H1 (cell line): ENCODE measurements around the gene GPR157. TPM values are rescaled to one million over a fixed set of nuclear protein-coding genes. Genes with fewer than 3 reads are reported as not detected.

ENCODE experiments used
- CTCF ChIA-PET: fragments of 300-600 bp; sonication (Branson Sonifier 250); formaldehyde crosslinking; loops from one replicate; lab custom pipeline; 2021; ENCODE audit not compliant: partially characterized antibody; lab: Charles Lee
- POLR2A ChIA-PET: fragments of 300-600 bp; sonication (Branson Sonifier 250); formaldehyde crosslinking; loops from one replicate; lab custom pipeline; 2021; ENCODE audit warnings: inconsistent platforms; ENCODE audit not compliant: partially characterized antibody; lab: Charles Lee
- DNase-seq, 2 experiments: peaks; one replicate each; pipeline versions ENCODE4 v3.0.0 to v3.0.0-alpha.2; 2010 to 2022; ENCODE audit warnings: low spot score in 2 of 2, low read depth in 1 of 2, mixed read lengths in 1 of 2
- FAIRE-seq: peaks from 2 replicates; lab custom pipeline; 2011; peaks lifted over from hg19 to GRCh38; lab: Jason Lieb, UNC
- H2AFZ ChIP-seq: 2 replicates; pipeline ENCODE4 v1.8.1; 2012; ENCODE audit warnings: low read length, inconsistent platforms
- H2AK5ac ChIP-seq: 2 replicates; pipeline ENCODE4 v1.6.1; 2013; ENCODE audit warnings: low read depth, low read length
- H2BK120ac ChIP-seq: replicated peaks from 2 replicates; pipeline ENCODE3; 2013; ENCODE audit warnings: low read depth, low read length, inconsistent platforms
- H2BK12ac ChIP-seq: 2 replicates; pipeline ENCODE4 v1.6.1; 2013; ENCODE audit warnings: low read depth, low read length
- H2BK15ac ChIP-seq: 2 replicates; pipeline ENCODE4 v1.6.1; 2013; ENCODE audit warnings: low read length
- H2BK20ac ChIP-seq: 2 replicates; pipeline ENCODE4 v1.6.1; 2013; ENCODE audit warnings: low read length
- H2BK5ac ChIP-seq: 2 replicates; pipeline ENCODE4 v1.6.1; 2013; ENCODE audit warnings: low read depth, low read length
- H3K14ac ChIP-seq: 2 replicates; pipeline ENCODE4 v1.6.1; 2013; ENCODE audit warnings: inconsistent platforms; ENCODE audit not compliant: insufficient read length
- H3K18ac ChIP-seq: 2 replicates; pipeline ENCODE4 v1.6.1; 2013; ENCODE audit warnings: low read length; ENCODE audit errors: extremely low read depth
- H3K23ac ChIP-seq: 2 replicates; pipeline ENCODE4 v1.6.1; 2013; ENCODE audit warnings: inconsistent platforms; ENCODE audit not compliant: insufficient read length
- H3K23me2 ChIP-seq: 2 replicates; pipeline ENCODE4 v1.6.1; 2013; ENCODE audit warnings: low read depth, low read length
- H3K27ac ChIP-seq: 2 replicates; pipeline ENCODE4 v1.6.1; 2011; ENCODE audit warnings: low read depth, low read length, inconsistent platforms
- H3K27me3 ChIP-seq, 4 experiments: replicated peaks in 1 of 4; 1 replicate in 1 of 4; 2 replicates in 3 of 4; pipeline versions ENCODE4 v1.6.1 to v1.8.1; 2011 to 2013; ENCODE audit warnings: low read length in 3 of 4, mild to moderate bottlenecking in 3 of 4, inconsistent platforms in 2 of 4, mixed read lengths in 2 of 4, moderate library complexity in 1 of 4; ENCODE audit not compliant: control insufficient read depth in 3 of 4, insufficient read depth in 3 of 4; ENCODE audit errors: extremely low read depth in 1 of 4
- H3K36me3 ChIP-seq, 4 experiments: 2 replicates each; pipeline versions ENCODE4 v1.6.1 to v1.8.1; 2011 to 2013; ENCODE audit warnings: mild to moderate bottlenecking in 4 of 4, low read length in 3 of 4, moderate library complexity in 2 of 4, control low read depth in 1 of 4, inconsistent platforms in 1 of 4; ENCODE audit not compliant: insufficient read depth in 4 of 4, control insufficient read depth in 2 of 4
- H3K4ac ChIP-seq: replicated peaks from 2 replicates; pipeline ENCODE3; 2013; ENCODE audit warnings: low read length, low read depth, mixed read lengths, inconsistent platforms; ENCODE audit not compliant: insufficient read length
- H3K4me1 ChIP-seq, 4 experiments: replicated peaks in 1 of 4; 1 replicate in 1 of 4; 2 replicates in 3 of 4; pipeline versions ENCODE4 v1.6.1 to v1.8.1; 2011 to 2013; ENCODE audit warnings: low read length in 3 of 4, inconsistent platforms in 2 of 4, mixed read lengths in 1 of 4; ENCODE audit not compliant: insufficient read depth in 4 of 4, control insufficient read depth in 3 of 4
- H3K4me2 ChIP-seq, 2 experiments: 2 replicates each; pipeline versions ENCODE4 v1.6.1 to v1.8.1; 2011 to 2013; ENCODE audit warnings: low read depth in 2 of 2, low read length in 2 of 2, control low read depth in 1 of 2, inconsistent platforms in 1 of 2, mild to moderate bottlenecking in 1 of 2; ENCODE audit not compliant: insufficient read depth in 1 of 2
- H3K4me3 ChIP-seq, 4 experiments: fragments of 200-600, 300-600 bp in 1 of 4; sonication (generic), shearing (Covaris generic), sonication (Bioruptor Twin) in 1 of 4; 2 replicates each; pipeline versions ENCODE4 v1.5.1 to v1.8.1; 2011 to 2016; ENCODE audit warnings: low read length in 4 of 4, low read depth in 3 of 4, control low read depth in 2 of 4, inconsistent platforms in 2 of 4, mild to moderate bottlenecking in 2 of 4, mixed read lengths in 1 of 4, moderate library complexity in 1 of 4; ENCODE audit not compliant: insufficient read depth in 2 of 4; ENCODE audit errors: extremely low read depth in 1 of 4
- H3K56ac ChIP-seq: replicated peaks from 2 replicates; pipeline ENCODE3; 2013; ENCODE audit warnings: low read depth, mild to moderate bottlenecking, mixed read lengths, low read length, inconsistent platforms; ENCODE audit not compliant: insufficient read length
- H3K79me1 ChIP-seq: 2 replicates; pipeline ENCODE4 v1.6.1; 2013; ENCODE audit warnings: low read depth, low read length, control low read depth
- H3K79me2 ChIP-seq, 2 experiments: 2 replicates each; pipeline versions ENCODE4 v1.6.1 to v1.8.1; 2012 to 2013; ENCODE audit warnings: low read length in 2 of 2, mild to moderate bottlenecking in 2 of 2, inconsistent platforms in 1 of 2; ENCODE audit not compliant: insufficient read depth in 2 of 2, control insufficient read depth in 1 of 2
- H3K9ac ChIP-seq, 4 experiments: replicated peaks in 1 of 4; 1 replicate in 1 of 4; 2 replicates in 3 of 4; pipeline versions ENCODE4 v1.6.1 to v1.8.1; 2011 to 2013; ENCODE audit warnings: low read depth in 3 of 4, low read length in 3 of 4, control low read depth in 2 of 4, mild to moderate bottlenecking in 2 of 4, moderate library complexity in 2 of 4, inconsistent platforms in 1 of 4; ENCODE audit errors: extremely low read depth in 1 of 4
- H3K9me3 ChIP-seq, 2 experiments: 2 replicates each; pipeline versions ENCODE4 v1.6.1 to v1.8.1; 2012 to 2013; ENCODE audit warnings: mild to moderate bottlenecking in 2 of 2, moderate library complexity in 2 of 2, control low read depth in 1 of 2, inconsistent platforms in 1 of 2, low read depth in 1 of 2, low read length in 1 of 2, mixed read lengths in 1 of 2; ENCODE audit not compliant: insufficient read depth in 2 of 2
- H4K20me1 ChIP-seq, 2 experiments: replicated peaks in 1 of 2; 2 replicates each; pipeline versions ENCODE3 to v1.8.1; 2011 to 2013; ENCODE audit warnings: inconsistent platforms in 2 of 2, low read length in 2 of 2, mild to moderate bottlenecking in 1 of 2; ENCODE audit not compliant: insufficient read depth in 2 of 2, control insufficient read depth in 1 of 2
- H4K5ac ChIP-seq: 2 replicates; pipeline ENCODE4 v1.6.1; 2013; ENCODE audit warnings: low read length, low read depth, mixed read lengths, inconsistent platforms; ENCODE audit not compliant: insufficient read length
- H4K8ac ChIP-seq: 2 replicates; pipeline ENCODE4 v1.8.0; 2013; ENCODE audit warnings: mild to moderate bottlenecking, moderate library complexity, low read length, inconsistent platforms; ENCODE audit not compliant: insufficient read depth; ENCODE audit errors: extremely low read depth
- H4K91ac ChIP-seq: replicated peaks from 2 replicates; pipeline ENCODE3; 2013; ENCODE audit warnings: low read length, mixed read lengths, inconsistent platforms; ENCODE audit not compliant: insufficient read length
- GTF2F1 ChIP-seq: IDR thresholded peaks from 2 replicates; pipeline ENCODE4 v1.6.1; 2012; ENCODE audit warnings: low read depth, low read length, improper control_type of control experiment, borderline replicate concordance
- HDAC6 ChIP-seq: IDR thresholded peaks from one replicate; pipeline ENCODE4 v1.7.1; 2012; ENCODE audit warnings: low read depth, mild to moderate bottlenecking, inconsistent platforms, low read length, moderate library complexity
- SIRT6 ChIP-seq: IDR thresholded peaks from one replicate; pipeline ENCODE4 v1.7.1; 2012; ENCODE audit warnings: low read length, inconsistent platforms
- WGBS, 2 experiments: shearing (Covaris generic) in 1 of 2; methylation state at CpG; one replicate each; pipeline versions ENCODE4 v1.1.6 to v1.1.7; 2013 to 2015; ENCODE audit warnings: low lambda C conversion rate in 2 of 2, mixed read lengths in 2 of 2, inconsistent platforms in 1 of 2, low coverage in 1 of 2, missing lambda C conversion rate in 1 of 2; ENCODE audit not compliant: insufficient replicate concordance in 2 of 2, insufficient coverage in 1 of 2, insufficient read length in 1 of 2; ENCODE audit errors: extremely low coverage in 1 of 2, missing lambda C conversion rate in 1 of 2; 5-methylcytosine and 5-hydroxymethylcytosine counted together
- polyA plus RNA-seq, 7 experiments: library from polyadenylated mRNA; depleted of rRNA in 3 of 7; stranded (reverse) in 5 of 7; unstranded in 2 of 7; fragments of >200 nt in 5 of 7; fragments of 200-250 nt in 2 of 7; gene quantifications; 1 replicate in 5 of 7; 2 replicates in 1 of 7; 4 replicates in 1 of 7; pipeline versions ENCODE4 v1.2.1 to v1.2.3, GENCODE V29; 2011 to 2013; ENCODE audit warnings: missing spikeins in 2 of 7, mixed read lengths in 2 of 7
- total RNA-seq: library from RNA; stranded (reverse); fragmentation: NEBNext Ultra II Directional; extraction: Animal tissue kit (Norgen Biotek cat#: 25700); gene quantifications from 2 replicates; pipeline ENCODE4 v1.2.1, GENCODE V29; 2021
- TF ChIP-seq, protein P1 (sequence below): IDR thresholded peaks from 2 replicates; pipeline ENCODE4 v1.6.1; 2011; ENCODE audit warnings: low read length, improper control_type of control experiment

GPR157 gene
- total and polyA plus RNA-seq, 2 of the 8 experiments (the other 6 are each of a cell fraction or from before 2014, with no cell fraction given): 1.0 to 11.0 TPM

GRCh38 chr1:9167638-9168037 lies 38.7 kb upstream of the GPR157 start:
- no peaks in the 10 kb centered on the region for H3K23me2 ChIP-seq
- H4K91ac ChIP-seq: no peak overlapping the region
- H2AK5ac ChIP-seq: no peak overlapping the region
- H4K5ac ChIP-seq: no peak overlapping the region
- ChIA-PET CTCF (interaction anchor here (1.0 to 2.1 kb wide), 8 partner anchors 11 to 328 kb away, joined by 3 to 11 read pairs (median 4); no protein-coding TSS in a partner anchor), POLR2A (interaction anchor here (0.7 to 1.2 kb wide), 2 partner anchors 12 to 158 kb away, joined by 3 read pairs; no protein-coding TSS in a partner anchor)
- H4K20me1 ChIP-seq: peaks cover 16 to 24% of the 10 kb centered on the region in 2 experiments
- H3K4me3 ChIP-seq: no peak overlapping the region
- H3K9me3 ChIP-seq: no peaks in the 10 kb centered on the region
- 96% methylated on average over 2 of the region's 2 CpGs; no CpG with 5 or more reads in 1 of the 2 experiments for WGBS, 2 experiments
- no peak overlapping the region for H3K56ac ChIP-seq
- H2BK20ac ChIP-seq: no peak overlapping the region
- no peak overlapping the region for H3K14ac ChIP-seq
- H2BK15ac ChIP-seq: 0 out of 2 replicates have a peak overlapping the region, but pooled peaks have one; percentile 61
- no peak overlapping the region for H3K4me2 ChIP-seq
- no peak overlapping the region for H2AFZ ChIP-seq
- no peak overlapping the region for H2BK12ac ChIP-seq
- no peak overlapping the region for H2BK5ac ChIP-seq
- no peaks in the 10 kb centered on the region; a peak in 1 of 8 replicates for H3K36me3 ChIP-seq
- H3K79me1 ChIP-seq: peaks cover 14% of the 10 kb centered on the region
- TF ChIP-seq, protein P1, sequence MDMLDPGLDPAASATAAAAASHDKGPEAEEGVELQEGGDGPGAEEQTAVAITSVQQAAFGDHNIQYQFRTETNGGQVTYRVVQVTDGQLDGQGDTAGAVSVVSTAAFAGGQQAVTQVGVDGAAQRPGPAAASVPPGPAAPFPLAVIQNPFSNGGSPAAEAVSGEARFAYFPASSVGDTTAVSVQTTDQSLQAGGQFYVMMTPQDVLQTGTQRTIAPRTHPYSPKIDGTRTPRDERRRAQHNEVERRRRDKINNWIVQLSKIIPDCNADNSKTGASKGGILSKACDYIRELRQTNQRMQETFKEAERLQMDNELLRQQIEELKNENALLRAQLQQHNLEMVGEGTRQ: no peak
- no peak for TF ChIP-seq SIRT6
- TF ChIP-seq HDAC6: no peak
- TF ChIP-seq GTF2F1: no peak
- H3K79me2 ChIP-seq: peaks cover 0 to 76% of the 10 kb centered on the region in 2 experiments; a peak in 3 of 4 replicates
- H3K4ac ChIP-seq: no peak overlapping the region
- no peak overlapping the region for H3K18ac ChIP-seq
- no peak overlapping the region for H3K23ac ChIP-seq
- H4K8ac ChIP-seq: no peak overlapping the region
- peaks cover 0 to 26% (median 7%) of the 10 kb centered on the region in 4 experiments; a peak in 6 of 7 replicates for H3K4me1 ChIP-seq
- FAIRE-seq (no peak), DNase-seq (no peak)
- no peaks in the 10 kb centered on the region for H3K27me3 ChIP-seq
- H2BK120ac ChIP-seq: no peak overlapping the region
- no peak overlapping the region for H3K27ac ChIP-seq
- H3K9ac ChIP-seq: no peak overlapping the region
